T-helper 2 cell (primary cell): ENCODE measurements around the gene MRPL12.

Experiments used
- DNase-seq, 5 experiments: peaks; one replicate each; pipeline versions ENCODE4 v3.0.0 to v3.0.0-alpha.2; 2012 to 2022

Gene MRPL12

GRCh38 chr17:81701288-81702071 is 1.7 kb upstream of the MRPL12 start:
- peak in 1 of 5 experiments; percentile 47 for DNase-seq

- DNase-seq = peak in 2 of 5 experiments; percentile 34 to 52
Measured at GRCh38 chr17:81703747-81704654, 834 bp downstream of the MRPL12 start.

GRCh38 chr17:81705518-81706231 is 2.5 kb downstream of the MRPL12 start:
- DNase-seq = no peak

GRCh38 chr17:81706232-81706611 is 3.1 kb downstream of the MRPL12 start:
- no peak for DNase-seq

GRCh38 chr17:81706757-81707624 is 3.8 kb downstream of the MRPL12 start:
- DNase-seq = no peak

GRCh38 chr17:81707725-81708646 is 4.8 kb downstream of the MRPL12 start:
- DNase-seq = no peak

- DNase-seq = no peak
Measured at GRCh38 chr17:81708739-81709185, 5.6 kb downstream of the MRPL12 start.

GRCh38 chr17:81710514-81711308 is 7.5 kb downstream of the MRPL12 start:
- DNase-seq = no peak

GRCh38 chr17:81711814-81712467 is 8.8 kb downstream of the MRPL12 start, which contains the start of gene SLC25A10:
TSS of gene SLC25A10 (plus strand) at chr17:81712284. CDS start at chr17:81712427, 143 bp downstream.
- peak; percentile 63 to 87 (median 69) for DNase-seq

GRCh38 chr17:81712468-81713003 is 9.4 kb downstream of the MRPL12 start:
- no peak for DNase-seq

- DNase-seq = no peak
Measured at GRCh38 chr17:81713004-81713555, 9.9 kb downstream of the MRPL12 start.

- no peak for DNase-seq
Measured at GRCh38 chr17:81713556-81714411, 10.6 kb downstream of the MRPL12 start.

- no peak for DNase-seq
Measured at GRCh38 chr17:81714412-81715106, 11.4 kb downstream of the MRPL12 start.

- DNase-seq = no peak
Measured at GRCh38 chr17:81715107-81715871, 12.1 kb downstream of the MRPL12 start.

GRCh38 chr17:81715872-81716673 is 12.9 kb downstream of the MRPL12 start:
- DNase-seq = no peak
